GM10266 (cell line): ENCODE data around the gene CHCHD6.

ENCODE experiments used
- DNase-seq: peaks from one replicate; pipeline ENCODE4 v3.0.0; 2012; ENCODE audit errors: extremely low spot score
- CTCF ChIP-seq: IDR thresholded peaks from 2 replicates; pipeline ENCODE4 v1.5.1; 2012; ENCODE audit warnings: mild to moderate bottlenecking, low read depth; ENCODE audit not compliant: control insufficient read depth, insufficient read depth; ENCODE audit errors: missing control alignments

Gene CHCHD6

GRCh38 chr3:126760541-126760940, 56.5 kb downstream of the CHCHD6 start:
- DNase-seq = no peak
- TF ChIP-seq CTCF = no peak

DNA sequence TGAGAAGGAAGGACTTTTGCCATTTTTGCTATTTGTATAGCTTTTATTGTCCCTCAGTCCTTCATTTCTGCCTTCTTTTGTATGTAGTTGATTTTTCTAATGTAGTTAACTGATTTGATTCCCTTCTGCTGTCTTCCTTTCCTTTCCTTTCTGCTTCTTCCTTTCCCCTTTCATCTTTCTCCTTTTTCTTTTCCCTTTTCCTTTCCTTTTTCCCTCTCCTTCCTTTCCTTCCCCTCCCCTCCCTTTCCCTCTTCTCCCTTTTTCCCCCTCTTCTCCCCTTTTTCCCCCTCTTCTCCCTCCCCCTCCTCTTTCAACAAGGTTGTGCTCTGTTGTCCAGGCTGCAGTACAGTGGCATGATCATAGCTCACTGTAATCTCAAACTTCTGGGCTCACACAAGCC, 59.0 kb downstream of the CHCHD6 start:
- DNase-seq = no peak
- no peak for TF ChIP-seq CTCF

DNA sequence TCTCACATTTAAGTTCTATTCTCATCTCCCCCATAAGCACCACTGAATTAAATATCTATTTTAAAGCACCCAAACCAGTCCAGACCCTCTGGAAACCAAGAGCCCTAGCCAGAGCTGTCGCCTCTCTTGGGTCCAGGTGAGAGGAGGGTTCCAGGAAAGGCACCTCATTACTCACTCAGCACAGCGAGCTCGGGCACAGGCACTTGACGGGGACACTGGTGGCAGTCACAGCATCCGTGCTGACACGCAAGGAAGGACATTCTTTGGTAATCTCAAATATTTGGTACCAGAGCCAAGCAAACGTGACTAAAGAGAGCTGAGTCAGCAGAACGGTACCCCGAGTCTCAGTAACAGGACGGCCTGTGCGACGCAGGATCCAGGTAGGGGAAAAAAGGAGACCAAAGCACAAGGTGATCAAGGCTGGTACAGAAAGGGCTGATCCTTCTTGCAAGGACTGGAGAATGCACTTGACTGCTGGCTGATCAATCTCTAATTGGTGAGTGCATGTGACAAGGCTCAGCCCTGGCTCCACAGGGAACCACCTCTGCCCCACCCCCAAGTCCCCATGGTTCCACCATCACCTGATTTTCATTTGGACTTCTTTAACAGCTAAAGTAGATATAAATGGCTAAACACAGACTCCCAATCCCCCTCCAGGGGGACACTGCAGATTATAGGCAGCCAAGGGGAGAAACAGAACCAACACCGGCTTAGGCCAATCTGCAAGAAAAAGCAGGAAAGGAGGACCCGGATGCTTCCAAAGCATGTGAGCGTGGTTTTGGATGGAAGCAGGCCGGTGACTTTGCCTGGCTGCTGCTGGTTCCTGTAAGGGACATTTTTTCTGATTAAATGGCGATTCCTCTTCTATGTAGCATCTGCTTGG, 61.4 kb downstream of the CHCHD6 start:
- no peak for DNase-seq
- TF ChIP-seq CTCF = no peak

GRCh38 chr3:126766653-126767052, 62.6 kb downstream of the CHCHD6 start:
- no peak for DNase-seq
- no peak for TF ChIP-seq CTCF

GRCh38 chr3:126768903-126769302, 64.9 kb downstream of the CHCHD6 start:
- TF ChIP-seq CTCF = no peak
- DNase-seq = no peak

DNA sequence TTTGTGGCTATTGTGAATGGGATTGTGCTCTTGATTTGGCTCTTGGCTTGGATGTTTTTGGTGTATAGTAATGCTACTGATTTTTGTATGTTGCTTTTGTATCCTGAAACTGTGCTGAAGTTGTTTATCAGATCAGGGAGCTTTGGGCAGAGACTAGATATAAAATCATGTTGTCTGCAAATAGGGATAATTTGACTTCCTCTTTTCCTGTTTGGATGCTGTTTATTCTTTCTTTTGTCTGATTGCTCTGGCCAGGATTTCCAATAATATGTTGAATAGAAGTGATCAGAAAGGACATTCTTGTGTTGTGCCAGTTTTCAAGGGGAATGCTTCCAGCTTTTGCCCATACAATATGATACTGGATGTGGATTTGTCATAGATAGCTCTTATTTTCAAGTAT, 66.1 kb downstream of the CHCHD6 start:
- no peak for DNase-seq
- TF ChIP-seq CTCF = no peak

DNA sequence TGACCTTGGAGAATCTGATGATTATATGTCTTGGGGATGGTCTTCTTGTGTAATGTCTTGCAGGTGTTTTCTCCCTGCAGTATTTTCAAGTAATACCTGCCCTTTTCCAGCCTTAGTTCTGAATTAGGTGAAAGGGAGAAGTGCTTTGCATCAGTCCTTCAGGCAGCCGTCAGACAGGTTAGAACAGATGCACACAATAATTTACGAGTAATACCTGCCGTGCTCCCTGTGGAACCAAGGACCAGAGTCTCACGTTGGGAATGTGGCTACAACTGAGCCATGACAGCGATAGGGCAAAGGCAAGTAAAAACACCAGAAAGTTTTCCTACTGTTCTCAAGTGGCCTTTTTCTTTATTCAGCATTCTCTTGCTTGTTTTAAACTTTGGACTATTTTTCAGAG, 69.1 kb downstream of the CHCHD6 start:
- no peak for TF ChIP-seq CTCF
- DNase-seq = no peak
